Measurements from ENCODE around the gene STIP1. TPM values are rescaled to one million over a fixed set of nuclear protein-coding genes. Genes with fewer than 3 reads are reported as not detected.
A peak's percentile ranks its signal among the peaks of the same experiment; 100 is the strongest.

STIP1 gene
- total RNA-seq, 1 experiment from 2014 or later = 336 TPM

DNA sequence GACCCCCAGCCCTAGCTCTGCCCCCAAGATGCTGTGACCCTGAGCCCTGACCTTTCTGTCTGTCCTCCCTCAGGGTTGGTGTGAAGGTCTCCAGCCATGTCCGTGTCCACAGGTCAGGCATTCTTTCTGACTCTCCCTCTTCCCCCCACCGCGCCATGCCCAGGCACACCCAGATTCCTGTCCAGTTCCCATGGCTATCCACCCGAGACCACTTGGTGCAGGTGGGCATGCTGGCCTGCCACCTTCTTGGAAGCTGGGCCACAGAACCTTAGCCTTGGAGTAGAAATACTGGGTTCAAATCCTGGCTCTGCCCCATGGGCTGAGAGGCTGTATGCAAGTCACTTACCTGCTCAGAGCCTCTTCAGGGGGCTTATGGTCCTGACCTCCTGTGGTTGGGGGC, 63.1 kb downstream of the STIP1 start:
- H3K27ac ChIP-seq (ENCODE audit: low read depth, low read length) = peak overlapping the region; percentile 94; the same call in 1 of the 2 replicates
- POLR2A ChIA-PET = interaction anchor here (1.4 to 1.6 kb wide), 3 partner anchors 8 to 69 kb away, joined by 3 to 6 read pairs (median 4); partner anchors contain the start of genes FKBP2 and PRDX5
- H3K9me3 ChIP-seq (ENCODE audit: control insufficient read depth in 1 of 2, insufficient read depth in 1 of 2, low read depth in 1 of 2, low read length in 2 of 2) = no peaks in the 10 kb centered on the region
- no peaks in the 10 kb centered on the region for H3K9me2 ChIP-seq (ENCODE audit: insufficient read depth)
- CTCF ChIA-PET = interaction anchor here (1.1 to 1.9 kb wide), 2 partner anchors 9 to 107 kb away, joined by 3 to 4 read pairs; no protein-coding TSS in a partner anchor
- H3K4me1 ChIP-seq (ENCODE audit: control insufficient read depth in 1 of 2, insufficient read depth in 2 of 2, low read length in 2 of 2) = peaks cover 29 to 73% of the 10 kb centered on the region in 2 experiments
- no TSS peak for BruUV-seq (replicated peaks)
- H2AFZ ChIP-seq (ENCODE audit: low read depth, low read length, poor library complexity, severe bottlenecking) = no peak overlapping the region
- TF ChIP-seq ZBTB33 (IDR thresholded peaks at IDR 0.05; ENCODE audit: extremely low read depth, insufficient replicate concordance, low read length) (no peak), POLR2AphosphoS5 (IDR thresholded peaks at IDR 0.05; ENCODE audit: low read depth, low read length) (no peak), POLR2A (IDR thresholded peaks at IDR 0.05; ENCODE audit: borderline replicate concordance, extremely low read depth, insufficient read depth, insufficient read length) (no peak), SP1 (IDR thresholded peaks at IDR 0.05; ENCODE audit: low read depth) (no peak), TCF7L2 (IDR thresholded peaks at IDR 0.05; ENCODE audit: borderline replicate concordance, extremely low read depth, insufficient read depth, insufficient read length) (no peak), SRF (IDR thresholded peaks at IDR 0.05; ENCODE audit: low read depth) (no peak)
- TF ChIP-seq, protein P1, sequence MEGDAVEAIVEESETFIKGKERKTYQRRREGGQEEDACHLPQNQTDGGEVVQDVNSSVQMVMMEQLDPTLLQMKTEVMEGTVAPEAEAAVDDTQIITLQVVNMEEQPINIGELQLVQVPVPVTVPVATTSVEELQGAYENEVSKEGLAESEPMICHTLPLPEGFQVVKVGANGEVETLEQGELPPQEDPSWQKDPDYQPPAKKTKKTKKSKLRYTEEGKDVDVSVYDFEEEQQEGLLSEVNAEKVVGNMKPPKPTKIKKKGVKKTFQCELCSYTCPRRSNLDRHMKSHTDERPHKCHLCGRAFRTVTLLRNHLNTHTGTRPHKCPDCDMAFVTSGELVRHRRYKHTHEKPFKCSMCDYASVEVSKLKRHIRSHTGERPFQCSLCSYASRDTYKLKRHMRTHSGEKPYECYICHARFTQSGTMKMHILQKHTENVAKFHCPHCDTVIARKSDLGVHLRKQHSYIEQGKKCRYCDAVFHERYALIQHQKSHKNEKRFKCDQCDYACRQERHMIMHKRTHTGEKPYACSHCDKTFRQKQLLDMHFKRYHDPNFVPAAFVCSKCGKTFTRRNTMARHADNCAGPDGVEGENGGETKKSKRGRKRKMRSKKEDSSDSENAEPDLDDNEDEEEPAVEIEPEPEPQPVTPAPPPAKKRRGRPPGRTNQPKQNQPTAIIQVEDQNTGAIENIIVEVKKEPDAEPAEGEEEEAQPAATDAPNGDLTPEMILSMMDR (IDR thresholded peaks at IDR 0.05 in 2 of 3, conservative IDR thresholded peaks at IDR 0.05 in 1 of 3; ENCODE audit: borderline replicate concordance in 1 of 3, insufficient read depth in 1 of 3, low read depth in 2 of 3, low read length in 2 of 3) = no peak
- TF ChIP-seq, protein P2, sequence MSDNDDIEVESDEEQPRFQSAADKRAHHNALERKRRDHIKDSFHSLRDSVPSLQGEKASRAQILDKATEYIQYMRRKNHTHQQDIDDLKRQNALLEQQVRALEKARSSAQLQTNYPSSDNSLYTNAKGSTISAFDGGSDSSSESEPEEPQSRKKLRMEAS (IDR thresholded peaks at IDR 0.05) = no peak
- RAD21 ChIA-PET (ENCODE audit: low non-redundant PET in 1 of 2, low total read pairs in 2 of 2, uncharacterized antibody in 2 of 2, unreplicated experiment in 2 of 2) = no interaction called here
- no peak overlapping the region for H3K4me3 ChIP-seq (replicated peaks in 1 of 2; ENCODE audit: low read depth in 1 of 2, low read length in 2 of 2)
- DNase-seq (ENCODE audit: low read depth, low spot score) (no peak), ATAC-seq (no peak)
- H3K27me3 ChIP-seq (ENCODE audit: insufficient read depth, low read length) = no peaks in the 10 kb centered on the region
- H3K36me3 ChIP-seq (ENCODE audit: control insufficient read depth in 1 of 2, insufficient read depth in 2 of 2, low read length in 2 of 2) = peaks cover 0 to 2% of the 10 kb centered on the region in 2 experiments; a peak in 1 of 4 replicates
- intact Hi-C loops (cut with micrococcal nuclease) = no loop called here
- no peak overlapping the region for H3K4me2 ChIP-seq (ENCODE audit: low read length)
- H3K9ac ChIP-seq (ENCODE audit: low read length) = no peak overlapping the region
- peaks cover 50% of the 10 kb centered on the region for H3K79me2 ChIP-seq (ENCODE audit: insufficient read depth, low read length)
- H4K20me1 ChIP-seq (ENCODE audit: insufficient read depth) = no peaks in the 10 kb centered on the region

Measured in HCT116 (cell line).